GM10266 (cell line): ENCODE results near the gene CABP5.
"Not testable (repeated sequence)": the region's sequence is repeated elsewhere in the genome, so short reads cannot be mapped to it uniquely, and the experiment has no call there.

Experiments used
- DNase-seq: peaks from one replicate; pipeline ENCODE4 v3.0.0; 2012; ENCODE audit errors: extremely low spot score
- TF ChIP-seq, protein P1 (sequence below): IDR thresholded peaks from 2 replicates; pipeline ENCODE4 v1.5.1; 2012; ENCODE audit warnings: mild to moderate bottlenecking, low read depth; ENCODE audit not compliant: control insufficient read depth, insufficient read depth; ENCODE audit errors: missing control alignments

CABP5 gene

DNA sequence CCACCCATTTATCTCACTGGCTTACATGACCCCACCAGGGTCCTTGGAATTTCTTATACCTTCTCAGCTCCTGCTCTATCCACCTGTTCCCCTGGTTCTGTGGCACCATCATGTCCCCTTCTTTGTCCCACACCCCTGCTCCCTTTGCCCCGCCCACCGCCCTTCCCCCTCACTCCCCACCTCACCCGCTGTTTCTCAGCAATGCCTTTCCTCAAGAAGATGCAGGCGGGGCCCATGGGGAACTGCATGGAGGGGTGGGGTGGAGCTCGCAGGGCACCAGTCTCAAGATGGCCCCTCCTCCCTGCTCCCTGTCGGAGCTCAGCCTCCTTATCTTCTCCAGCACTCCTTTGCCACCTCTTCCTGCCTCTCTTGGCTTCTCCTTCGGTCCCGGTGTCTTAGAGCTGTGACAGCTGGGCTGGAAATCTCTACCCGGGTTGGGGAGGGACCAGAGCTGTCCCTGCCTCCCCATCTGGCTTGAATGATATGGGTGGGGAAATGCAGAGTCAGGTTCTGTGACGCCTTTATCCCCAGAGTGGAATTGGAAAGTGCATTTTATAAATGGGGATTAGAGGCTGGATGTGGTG lies at the start of gene CABP5:
Gene CABP5 (minus strand): TSS at position 405 of the 584 bp plus-strand sequence. CDS start 157 bp downstream, at position 248.
- no peak for DNase-seq
- TF ChIP-seq, protein P1, sequence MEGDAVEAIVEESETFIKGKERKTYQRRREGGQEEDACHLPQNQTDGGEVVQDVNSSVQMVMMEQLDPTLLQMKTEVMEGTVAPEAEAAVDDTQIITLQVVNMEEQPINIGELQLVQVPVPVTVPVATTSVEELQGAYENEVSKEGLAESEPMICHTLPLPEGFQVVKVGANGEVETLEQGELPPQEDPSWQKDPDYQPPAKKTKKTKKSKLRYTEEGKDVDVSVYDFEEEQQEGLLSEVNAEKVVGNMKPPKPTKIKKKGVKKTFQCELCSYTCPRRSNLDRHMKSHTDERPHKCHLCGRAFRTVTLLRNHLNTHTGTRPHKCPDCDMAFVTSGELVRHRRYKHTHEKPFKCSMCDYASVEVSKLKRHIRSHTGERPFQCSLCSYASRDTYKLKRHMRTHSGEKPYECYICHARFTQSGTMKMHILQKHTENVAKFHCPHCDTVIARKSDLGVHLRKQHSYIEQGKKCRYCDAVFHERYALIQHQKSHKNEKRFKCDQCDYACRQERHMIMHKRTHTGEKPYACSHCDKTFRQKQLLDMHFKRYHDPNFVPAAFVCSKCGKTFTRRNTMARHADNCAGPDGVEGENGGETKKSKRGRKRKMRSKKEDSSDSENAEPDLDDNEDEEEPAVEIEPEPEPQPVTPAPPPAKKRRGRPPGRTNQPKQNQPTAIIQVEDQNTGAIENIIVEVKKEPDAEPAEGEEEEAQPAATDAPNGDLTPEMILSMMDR, result no peak

DNA sequence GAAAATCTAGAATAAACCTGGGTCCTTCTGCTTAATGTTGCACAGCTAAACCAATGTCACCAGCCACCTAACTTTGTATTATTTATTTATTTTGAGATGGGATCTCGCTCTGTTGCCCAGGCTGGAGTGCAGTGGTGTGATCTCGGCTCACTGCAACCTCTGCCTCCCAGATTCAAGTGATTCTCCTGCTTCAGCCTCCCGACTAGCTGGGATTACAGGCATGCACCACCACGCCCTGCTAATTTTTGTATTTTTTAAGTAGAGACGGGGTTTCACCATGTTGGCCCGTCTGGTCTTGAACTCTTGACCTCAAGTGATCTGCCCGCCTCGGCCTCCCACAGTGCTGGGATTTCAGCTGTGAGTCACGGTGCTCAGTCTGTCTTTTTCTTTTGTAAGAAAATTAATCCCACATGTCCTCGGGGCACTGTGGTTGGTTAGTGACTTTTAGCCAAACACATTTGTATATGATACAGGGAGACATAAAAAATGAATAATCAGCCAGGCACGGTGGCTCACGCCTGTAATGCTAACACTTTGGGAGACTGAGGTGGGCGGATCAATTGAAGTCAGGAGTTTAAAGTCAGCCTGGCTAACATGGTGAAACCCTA lies 47.3 kb upstream of the CABP5 start:
- not testable (repeated sequence) for DNase-seq

DNA sequence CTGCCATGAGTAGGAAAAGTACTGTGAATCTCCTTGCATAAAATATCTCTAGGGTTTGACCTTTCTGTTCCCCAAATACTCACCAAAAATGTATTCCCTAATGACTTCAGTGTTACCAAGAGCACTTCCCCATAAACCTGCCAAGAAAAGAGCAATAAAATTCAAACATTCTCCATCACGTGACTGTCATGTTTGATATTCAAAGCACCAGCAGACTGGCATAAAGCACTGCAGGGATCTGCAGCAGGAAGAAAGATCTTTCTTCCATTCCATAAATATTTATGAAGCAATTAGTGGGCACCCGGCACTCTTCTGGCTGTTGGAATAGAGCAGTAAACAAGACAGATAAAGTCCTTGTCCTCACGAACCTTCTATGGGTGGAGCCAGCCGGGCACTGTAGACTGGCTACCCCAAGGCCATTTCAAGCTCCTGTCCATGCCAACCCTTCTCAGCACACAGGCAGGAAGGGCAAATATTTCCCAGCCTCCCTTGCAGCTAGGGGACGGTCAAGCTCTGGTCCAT lies 46.5 kb upstream of the CABP5 start:
- DNase-seq, result no peak
- TF ChIP-seq, protein P1, result no peak

DNA sequence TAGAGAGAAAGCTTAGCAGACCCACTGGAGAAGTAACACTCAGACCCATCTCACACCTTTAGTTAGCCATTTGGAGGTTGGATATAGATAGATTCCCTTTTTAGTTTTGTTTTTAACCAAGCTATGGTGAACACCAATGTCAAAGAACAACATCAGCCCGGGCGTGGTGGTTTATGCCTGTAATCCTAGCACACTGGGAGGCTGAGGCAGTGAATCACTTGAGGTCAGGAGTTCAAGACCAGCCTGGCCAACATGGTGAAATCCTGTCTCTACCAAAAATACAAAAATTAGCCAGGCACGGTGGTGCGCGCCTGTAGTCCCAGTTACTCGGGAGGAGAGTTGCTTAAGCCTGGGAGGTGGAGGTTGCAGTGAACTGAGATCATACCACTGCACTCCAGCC lies 45.1 kb upstream of the CABP5 start:
- not testable (repeated sequence) for DNase-seq

DNA sequence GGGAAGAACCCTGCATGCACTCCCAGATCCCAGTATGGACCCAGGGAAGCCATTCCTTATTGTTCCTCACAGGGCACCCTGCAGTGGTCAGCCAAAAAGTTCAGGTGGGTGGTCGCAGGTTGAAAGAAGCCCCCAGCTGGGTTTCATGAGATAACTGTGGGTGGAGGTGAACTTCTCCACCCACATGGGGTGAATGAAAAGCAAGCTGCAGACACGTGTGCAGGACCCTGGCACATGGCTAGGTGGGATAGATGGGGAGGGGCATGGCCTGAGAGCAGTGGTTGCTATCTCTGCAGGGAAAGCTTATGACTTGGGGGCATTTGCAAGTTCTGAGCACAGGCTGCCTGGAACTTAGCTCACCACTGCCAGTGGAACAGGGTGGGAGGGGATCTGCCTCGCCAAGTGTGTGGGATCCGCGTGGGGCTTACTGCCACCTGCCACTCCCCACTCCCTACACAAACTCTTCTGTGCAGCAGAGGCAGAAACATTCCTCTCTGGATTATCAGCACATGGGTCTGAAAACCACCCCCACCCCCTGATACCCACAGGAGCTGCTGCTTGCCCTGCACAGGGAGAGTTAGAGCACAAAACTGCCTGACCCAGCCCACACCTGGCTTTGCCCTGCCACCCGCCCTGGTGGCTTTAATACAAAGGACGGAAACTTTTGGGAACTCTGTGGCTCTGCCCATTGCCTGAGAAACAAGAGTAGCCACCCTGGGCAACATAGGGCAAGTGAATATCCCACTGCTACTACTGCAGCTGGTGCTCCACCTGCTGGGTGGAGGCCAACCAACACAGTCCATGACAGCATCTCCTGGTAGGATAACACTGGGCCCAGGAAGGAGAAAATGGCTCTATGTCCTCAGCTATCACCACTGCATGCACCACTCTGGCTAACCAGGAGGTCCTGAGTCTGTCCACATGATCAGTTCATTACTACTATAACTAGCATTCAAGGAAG lies 42.3 kb upstream of the CABP5 start:
- DNase-seq, result no peak
- TF ChIP-seq, protein P1, result peak; percentile 22

DNA sequence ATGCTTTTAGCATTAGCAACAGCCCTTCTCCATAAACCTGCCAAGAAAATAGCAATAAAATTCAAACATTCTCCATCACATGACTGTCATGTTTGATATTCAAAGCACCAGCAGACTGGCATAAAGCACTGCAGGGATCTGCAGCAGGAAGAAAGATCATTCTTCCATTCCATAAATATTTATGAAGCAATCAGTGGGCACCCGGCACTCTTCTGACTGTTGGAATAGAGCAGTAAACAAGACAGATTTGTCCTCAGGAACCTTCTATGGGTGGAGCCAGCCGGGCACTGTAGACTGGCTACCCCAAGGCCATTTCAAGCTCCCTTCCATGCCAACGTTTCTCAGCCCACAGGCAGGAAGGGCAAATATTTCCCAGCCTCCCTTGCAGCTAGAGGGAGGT lies 41.2 kb upstream of the CABP5 start:
- DNase-seq, result no peak

DNA sequence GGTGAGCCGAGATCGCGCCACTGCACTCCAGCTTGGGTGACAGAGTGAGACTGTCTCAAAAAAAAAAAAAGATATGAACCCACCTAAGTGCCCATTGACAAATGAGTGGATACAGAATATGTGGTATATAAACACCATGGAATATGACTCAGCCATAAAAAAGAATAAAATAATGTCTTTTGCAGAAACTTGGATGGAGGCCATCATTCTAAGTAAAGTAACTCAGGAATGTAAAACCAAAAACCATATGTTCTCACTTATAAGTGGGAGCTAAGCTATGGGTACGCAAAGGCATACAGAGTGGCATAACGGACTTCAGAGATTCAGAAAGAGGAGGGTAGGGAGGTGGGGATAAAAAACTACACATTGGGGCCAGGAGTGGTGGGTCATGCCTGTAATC lies 37.2 kb upstream of the CABP5 start:
- no peak for DNase-seq
- TF ChIP-seq, protein P1, result no peak

More for the DNA sequence above, 41.2 kb upstream of the CABP5 start:
- TF ChIP-seq, protein P1, result no peak

DNA sequence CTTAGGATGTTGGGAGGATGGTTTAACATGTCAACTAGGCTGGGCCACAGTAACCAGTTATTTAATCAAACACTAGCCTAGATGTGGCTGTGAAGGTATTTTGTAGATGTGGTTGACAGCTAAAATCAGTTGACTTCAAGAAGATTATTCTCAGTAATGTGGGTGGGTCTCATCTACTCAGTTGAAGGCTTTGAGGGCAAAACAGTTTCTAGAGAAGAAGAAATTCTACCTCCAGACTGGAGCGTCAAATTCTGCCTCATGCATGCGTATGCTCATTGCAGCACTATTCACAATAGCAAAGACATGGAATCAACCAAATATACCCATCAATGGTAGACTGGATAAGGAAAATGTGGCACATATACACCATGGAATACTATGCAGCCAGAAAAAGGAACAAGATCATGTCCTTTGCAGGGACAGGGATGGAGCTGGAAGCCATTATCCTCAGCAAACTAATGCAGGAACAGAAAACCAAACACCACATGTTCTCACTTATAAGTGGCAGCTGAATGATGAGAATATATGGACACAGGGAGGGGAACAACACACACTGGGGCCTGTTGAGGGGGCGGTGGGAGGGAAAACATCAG lies 26.4 kb upstream of the CABP5 start:
- not testable (repeated sequence) for DNase-seq
